GM20431 (cell line): ENCODE data around the gene TTLL10.

ENCODE experiments used
- in situ Hi-C: fragments of 300-500 bp; cut with MseI, MboI; formaldehyde crosslinking; loops from one replicate; pipeline ENCODE4 v1.15.0; 2020; ENCODE audit warnings: low sequenced_read_pairs; ENCODE audit not compliant: unreplicated experiment

The TTLL10 gene

GRCh38 chr1:1215080-1215676 is 41.5 kb downstream of the TTLL10 start:
- in situ Hi-C loops, result no loop called here

GRCh38 chr1:1215881-1216605 is 42.4 kb downstream of the TTLL10 start:
- in situ Hi-C loops, result no loop called here

- in situ Hi-C loops, result no loop called here
Observed at GRCh38 chr1:1216770-1217620, 43.3 kb downstream of the TTLL10 start.

- in situ Hi-C loops, result no loop called here
Observed at GRCh38 chr1:1217621-1218523, 44.2 kb downstream of the TTLL10 start.

DNA sequence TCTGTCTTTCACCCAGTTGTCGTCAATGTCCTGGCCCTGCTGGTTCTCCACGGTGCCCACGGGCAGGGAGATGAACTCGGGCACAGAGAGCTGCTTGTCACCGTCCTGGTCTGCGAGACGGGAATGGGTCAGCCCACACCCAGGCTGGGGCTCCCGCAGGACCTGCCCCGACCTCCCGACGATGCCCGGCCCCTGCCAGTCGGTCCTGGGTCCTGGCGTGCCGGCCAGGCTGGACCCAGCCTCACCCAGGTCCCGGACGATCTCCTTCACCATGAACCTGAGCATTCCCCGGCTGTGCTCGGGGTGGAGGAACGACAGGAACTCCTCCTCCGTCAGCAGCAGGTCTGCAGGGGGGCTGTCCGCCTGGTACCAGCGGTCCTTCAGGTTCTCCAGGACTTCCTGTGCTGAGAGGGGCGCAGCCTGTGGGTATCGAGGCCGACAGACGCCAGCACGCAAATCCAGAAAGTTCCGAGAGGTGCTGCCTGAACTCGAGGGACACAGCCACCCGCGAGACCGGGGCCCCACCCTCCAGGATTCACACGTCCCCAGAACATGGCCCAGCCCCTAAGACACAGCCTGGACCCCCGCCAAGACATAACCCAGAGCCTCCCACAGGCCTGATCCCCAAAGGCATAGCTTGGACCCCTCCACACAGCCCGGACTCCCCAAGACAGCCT is 45.0 kb downstream of the TTLL10 start:
- in situ Hi-C loops, result no loop called here

DNA sequence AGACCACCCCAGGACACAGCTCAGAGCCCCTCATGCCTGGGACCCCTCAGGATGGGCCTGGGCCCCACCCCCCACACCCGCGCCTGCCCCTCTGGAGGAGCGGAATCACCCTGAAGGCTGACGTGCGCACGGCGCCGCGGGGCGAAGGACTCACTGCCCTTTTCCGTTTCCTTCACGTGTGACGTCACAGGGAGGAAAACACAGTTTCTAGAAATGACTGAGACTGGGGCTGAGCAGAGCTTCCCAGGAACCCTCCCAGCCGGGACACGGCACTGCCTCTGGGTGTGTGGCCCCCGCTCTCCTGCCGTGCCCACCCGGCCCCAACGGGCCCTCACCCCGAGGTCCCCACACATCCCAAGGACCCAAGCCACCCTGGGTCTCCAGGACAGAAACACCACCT is 45.7 kb downstream of the TTLL10 start:
- in situ Hi-C loops, result no loop called here

- in situ Hi-C loops, result no loop called here
Observed at GRCh38 chr1:1220197-1220596, 46.5 kb downstream of the TTLL10 start.

GRCh38 chr1:1221887-1222574 is 48.4 kb downstream of the TTLL10 start:
- in situ Hi-C loops, result no loop called here

DNA sequence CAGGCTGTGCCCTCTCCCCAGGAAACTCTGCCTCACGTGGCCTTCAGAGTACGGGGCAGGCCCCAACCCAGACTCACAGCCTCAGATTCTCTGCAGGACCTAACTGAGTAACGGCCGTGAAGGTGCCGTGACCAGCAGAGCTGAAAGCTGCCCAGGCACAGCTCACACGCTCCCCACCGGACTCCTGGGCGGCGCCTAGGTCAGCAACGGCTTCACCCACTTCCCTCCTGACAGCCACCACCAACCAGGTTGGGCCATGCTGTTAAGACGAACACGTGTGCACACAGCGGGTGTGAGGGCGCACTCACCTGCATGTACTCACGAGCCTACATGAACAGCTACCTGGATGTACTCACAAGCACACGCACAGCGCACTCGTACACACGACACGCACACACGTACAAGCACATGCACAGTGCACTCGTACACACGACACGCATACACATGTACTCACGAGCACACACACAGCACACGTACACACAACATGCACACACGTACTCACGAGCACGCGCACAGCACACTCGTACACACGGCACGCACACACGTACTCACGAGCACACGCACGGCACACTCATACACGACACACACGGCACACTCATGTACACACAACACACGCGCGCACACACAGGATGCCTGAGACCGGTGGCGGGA is 49.0 kb downstream of the TTLL10 start:
- in situ Hi-C loops, result no loop called here

- in situ Hi-C loops, result no loop called here
Observed at GRCh38 chr1:1223321-1223720, 49.6 kb downstream of the TTLL10 start.

- in situ Hi-C loops, result no loop called here
Observed at GRCh38 chr1:1223891-1224290, 50.2 kb downstream of the TTLL10 start.

DNA sequence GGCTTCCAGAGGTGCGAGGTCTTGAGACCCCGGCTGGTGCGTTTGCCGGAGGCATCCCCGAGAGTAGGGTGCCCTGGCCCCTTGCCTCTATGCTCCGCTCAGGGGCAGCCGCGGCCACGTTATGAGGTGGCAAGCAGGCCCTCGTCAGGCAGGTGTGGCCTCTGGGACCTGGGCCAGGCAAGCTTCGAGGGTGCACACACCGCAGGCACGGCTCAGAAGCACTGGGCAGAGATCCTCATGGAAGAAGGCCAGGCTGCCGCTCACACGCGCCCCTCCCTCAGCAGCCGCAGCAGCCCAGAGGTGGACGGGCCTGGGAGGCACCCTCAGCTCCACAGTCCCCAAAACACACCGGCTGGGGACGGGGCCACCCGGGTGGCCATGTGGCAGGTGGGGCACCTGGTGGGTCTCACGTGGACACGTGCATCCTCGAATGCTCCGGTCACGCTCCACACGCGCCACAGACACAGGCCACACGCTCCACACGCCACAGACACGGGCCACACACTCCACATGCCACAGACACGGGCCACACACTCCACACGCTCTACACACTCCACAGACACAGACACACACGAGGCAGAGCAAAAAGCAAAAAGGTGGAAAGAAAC is 51.7 kb downstream of the TTLL10 start:
- in situ Hi-C loops, result no loop called here

DNA sequence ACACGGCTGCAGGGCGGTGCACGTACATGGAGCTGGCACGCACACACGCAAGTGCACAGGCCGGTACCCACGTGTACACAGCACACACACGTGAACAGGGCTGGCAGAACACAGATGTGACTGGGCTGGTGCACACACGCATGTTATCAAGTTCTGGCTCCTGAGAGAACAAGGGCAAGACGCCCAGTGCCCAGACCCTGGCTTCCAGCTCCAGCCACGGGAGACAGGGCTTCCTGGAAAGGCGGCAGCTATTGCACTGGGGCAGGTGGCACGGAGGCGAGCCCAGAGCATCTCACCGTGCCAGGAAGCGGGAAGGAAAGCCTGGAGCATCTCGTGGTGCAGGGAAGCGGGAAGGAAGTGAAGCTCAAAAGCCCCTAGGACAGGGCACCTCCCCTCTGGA is 52.2 kb downstream of the TTLL10 start:
- in situ Hi-C loops, result no loop called here

DNA sequence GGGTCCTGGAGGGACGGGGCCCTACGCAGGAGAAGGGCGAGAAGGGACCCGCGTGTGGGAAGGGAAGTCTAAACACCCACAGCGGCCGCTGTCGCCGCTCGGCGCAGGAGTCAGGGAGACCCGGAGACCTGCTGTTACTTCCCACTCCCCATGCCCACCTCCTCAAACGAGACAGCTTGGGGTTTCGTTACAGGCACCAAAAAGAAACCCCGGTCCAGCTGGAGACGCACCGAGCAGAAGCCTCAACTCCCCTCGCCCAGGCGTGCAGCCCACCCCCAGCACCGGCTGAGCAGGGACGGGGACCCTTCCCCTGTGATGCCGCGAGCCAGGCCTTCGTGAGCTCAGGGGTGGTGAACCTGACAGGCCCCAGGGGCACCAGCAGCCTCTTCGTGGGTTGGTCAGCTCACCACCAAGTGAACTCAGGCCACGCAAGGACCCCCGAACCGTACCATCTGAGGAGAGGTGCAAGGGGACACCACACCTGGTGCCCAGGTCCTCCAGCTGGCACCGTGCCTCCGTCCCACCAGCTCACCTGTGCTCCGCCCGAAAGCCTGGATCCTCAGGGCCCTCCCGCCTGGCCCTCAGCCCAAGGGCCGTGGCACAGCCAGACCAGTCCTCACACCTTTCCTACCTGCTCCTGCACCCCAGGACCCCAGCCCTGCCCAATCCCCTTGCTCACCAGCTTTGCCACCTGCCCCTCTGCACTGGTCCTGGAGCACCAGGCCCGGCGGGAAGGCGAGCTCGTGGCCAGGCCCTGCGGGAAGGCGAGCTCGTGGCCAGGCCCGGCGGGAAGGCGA is 53.1 kb downstream of the TTLL10 start:
- in situ Hi-C loops, result no loop called here

DNA sequence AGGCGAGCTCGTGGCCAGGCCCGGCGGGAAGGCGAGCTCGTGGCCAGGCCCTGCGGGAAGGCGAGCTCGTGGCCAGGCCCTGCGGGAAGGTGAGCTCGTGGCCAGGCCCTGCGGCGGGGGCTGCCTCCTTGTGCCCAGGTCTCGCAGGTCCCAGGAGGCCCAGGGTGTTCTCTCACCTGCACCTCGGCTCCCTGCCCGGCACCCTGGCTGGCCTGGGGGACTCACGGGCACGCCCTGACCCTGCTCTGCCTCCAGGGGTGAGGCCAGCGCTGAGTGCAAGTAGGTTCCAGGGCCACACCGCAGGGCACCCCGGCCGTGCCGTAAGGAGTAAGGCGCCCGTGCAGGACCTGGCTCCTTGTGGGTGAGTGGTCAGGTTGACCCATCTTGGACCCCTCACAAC is 53.7 kb downstream of the TTLL10 start:
- in situ Hi-C loops, result no loop called here

- in situ Hi-C loops, result no loop called here
Observed at GRCh38 chr1:1228187-1228586, 54.5 kb downstream of the TTLL10 start.

GRCh38 chr1:1228596-1229321 is 55.1 kb downstream of the TTLL10 start:
- in situ Hi-C loops, result no loop called here
